Activated T-cell treated with anti-CD3 and anti-CD28 coated beads for 1 hour (primary cell): Measurements from ENCODE around the gene MPP3.

Experiments
- DNase-seq: peaks from one replicate; pipeline ENCODE4 v3.0.0-alpha.2; 2020; ENCODE audit warnings: low read depth

The MPP3 gene

GRCh38 chr17:43771463-43771862 lies 61.5 kb downstream of the MPP3 start:
- DNase-seq = no peak

GRCh38 chr17:43770957-43771356 lies 62.0 kb downstream of the MPP3 start:
- DNase-seq = no peak

- no peak for DNase-seq
Observed at GRCh38 chr17:43769859-43770258, 63.1 kb downstream of the MPP3 start.

- DNase-seq = no peak
Observed at GRCh38 chr17:43769426-43769825, 63.5 kb downstream of the MPP3 start.

- DNase-seq = no peak
Observed at GRCh38 chr17:43768943-43769342, 64.0 kb downstream of the MPP3 start.

- no peak for DNase-seq
Observed at GRCh38 chr17:43768382-43768781, 64.6 kb downstream of the MPP3 start.

GRCh38 chr17:43767713-43768059 lies 65.3 kb downstream of the MPP3 start:
- DNase-seq = no peak

GRCh38 chr17:43767053-43767712 lies 65.8 kb downstream of the MPP3 start:
- DNase-seq = no peak

GRCh38 chr17:43766413-43767052 lies 66.4 kb downstream of the MPP3 start:
- peak; percentile 44 for DNase-seq

GRCh38 chr17:43760254-43760852 lies 72.6 kb downstream of the MPP3 start:
- peak; percentile 84 for DNase-seq

GRCh38 chr17:43759836-43760235 lies 73.1 kb downstream of the MPP3 start:
- no peak for DNase-seq

- DNase-seq = no peak
Observed at GRCh38 chr17:43758497-43759174, 74.3 kb downstream of the MPP3 start, which contains the start of gene SOST. Gene SOST (minus strand): TSS chr17:43758791. CDS start chr17:43758741, 50 bp downstream.

- no peak for DNase-seq
Observed at GRCh38 chr17:43758086-43758485, 74.9 kb downstream of the MPP3 start.

- DNase-seq = no peak
Observed at GRCh38 chr17:43757171-43757660, 75.7 kb downstream of the MPP3 start.

GRCh38 chr17:43756201-43756600 lies 76.7 kb downstream of the MPP3 start:
- DNase-seq = no peak

GRCh38 chr17:43755389-43755875 lies 77.5 kb downstream of the MPP3 start:
- no peak for DNase-seq

GRCh38 chr17:43754947-43755346 lies 78.0 kb downstream of the MPP3 start:
- no peak for DNase-seq

GRCh38 chr17:43753493-43754129 lies 79.3 kb downstream of the MPP3 start:
- DNase-seq = no peak
